ENCODE data around the gene ENDOV.

ENDOV gene

GRCh38 chr17:80381416-80381923 is 33.5 kb upstream of the ENDOV start:
- H3K36me3 ChIP-seq (ENCODE audit: insufficient read depth, low read length) = peaks cover 99% of the 10 kb centered on the region

GRCh38 chr17:80382446-80382845 is 32.5 kb upstream of the ENDOV start:
- H3K9me3 ChIP-seq (ENCODE audit: insufficient read depth, low read length, severe bottlenecking) = no peaks in the 10 kb centered on the region
- H3K4me2 ChIP-seq (ENCODE audit: insufficient read depth, low read length) = no peak overlapping the region
- H3K27me3 ChIP-seq (ENCODE audit: insufficient read depth, low read length, poor library complexity) = no peaks in the 10 kb centered on the region
- H3K36me3 ChIP-seq (ENCODE audit: insufficient read depth, low read length) = peaks cover 100% of the 10 kb centered on the region
- H3K27ac ChIP-seq (ENCODE audit: low read length) = no peak overlapping the region
- no peaks in the 10 kb centered on the region for H4K20me1 ChIP-seq (ENCODE audit: insufficient read depth, low read length)
- ATAC-seq (ENCODE audit: insufficient read depth, low read depth) (no peak), DNase-seq (no peak)
- no peak overlapping the region for H3K9ac ChIP-seq (ENCODE audit: low read depth, low read length)
- no peaks in the 10 kb centered on the region for H3K79me2 ChIP-seq (ENCODE audit: insufficient read depth, low read length)
- H3K4me1 ChIP-seq (ENCODE audit: insufficient read depth, low read length) = no peaks in the 10 kb centered on the region
- H3K4me3 ChIP-seq (ENCODE audit: low read depth in 1 of 2, low read length in 2 of 2) = no peak overlapping the region
- TF ChIP-seq EZH2 (IDR thresholded peaks at IDR 0.05; ENCODE audit: borderline replicate concordance, low read depth, low read length, severe bottlenecking) (no peak), CTCF (IDR thresholded peaks at IDR 0.05; ENCODE audit: borderline replicate concordance, extremely low read depth, low read length, poor library complexity, severe bottlenecking) (no peak)
- no peak overlapping the region for H2AFZ ChIP-seq (ENCODE audit: low read depth, low read length)

More at GRCh38 chr17:80381416-80381923, 33.5 kb upstream of the ENDOV start:
- Histone ChIP-seq H3K4me3 (ENCODE audit: low read depth in 1 of 2, low read length in 2 of 2) (no peak overlapping the region), H3K4me2 (ENCODE audit: insufficient read depth, low read length) (no peak overlapping the region), H2AFZ (ENCODE audit: low read depth, low read length) (no peak overlapping the region), H3K9me3 (ENCODE audit: insufficient read depth, low read length, severe bottlenecking) (no peaks in the 10 kb centered on the region), H3K9ac (ENCODE audit: low read depth, low read length) (no peak overlapping the region), H3K4me1 (ENCODE audit: insufficient read depth, low read length) (no peaks in the 10 kb centered on the region), H3K79me2 (ENCODE audit: insufficient read depth, low read length) (no peaks in the 10 kb centered on the region), H3K27me3 (ENCODE audit: insufficient read depth, low read length, poor library complexity) (no peaks in the 10 kb centered on the region), H3K27ac (ENCODE audit: low read length) (no peak overlapping the region), H4K20me1 (ENCODE audit: insufficient read depth, low read length) (no peaks in the 10 kb centered on the region)
- ATAC-seq (ENCODE audit: insufficient read depth, low read depth) (no peak), DNase-seq (no peak)
- no peak for TF ChIP-seq EZH2 (IDR thresholded peaks at IDR 0.05; ENCODE audit: borderline replicate concordance, low read depth, low read length, severe bottlenecking)
- TF ChIP-seq CTCF (IDR thresholded peaks at IDR 0.05; ENCODE audit: borderline replicate concordance, extremely low read depth, low read length, poor library complexity, severe bottlenecking) = no peak

GRCh38 chr17:80382956-80383355 is 32.0 kb upstream of the ENDOV start:
- no peak for DNase-seq
- Histone ChIP-seq H3K4me1 (ENCODE audit: insufficient read depth, low read length) (no peaks in the 10 kb centered on the region), H3K4me2 (ENCODE audit: insufficient read depth, low read length) (no peak overlapping the region), H3K27ac (ENCODE audit: low read length) (no peak overlapping the region), H3K79me2 (ENCODE audit: insufficient read depth, low read length) (no peaks in the 10 kb centered on the region), H3K27me3 (ENCODE audit: insufficient read depth, low read length, poor library complexity) (no peaks in the 10 kb centered on the region), H3K9me3 (ENCODE audit: insufficient read depth, low read length, severe bottlenecking) (no peaks in the 10 kb centered on the region), H3K4me3 (ENCODE audit: low read depth in 1 of 2, low read length in 2 of 2) (no peak overlapping the region), H4K20me1 (ENCODE audit: insufficient read depth, low read length) (no peaks in the 10 kb centered on the region), H3K9ac (ENCODE audit: low read depth, low read length) (no peak overlapping the region), H3K36me3 (ENCODE audit: insufficient read depth, low read length) (peaks cover 99% of the 10 kb centered on the region), H2AFZ (ENCODE audit: low read depth, low read length) (no peak overlapping the region)
- no peak for TF ChIP-seq CTCF (IDR thresholded peaks at IDR 0.05; ENCODE audit: borderline replicate concordance, extremely low read depth, low read length, poor library complexity, severe bottlenecking)
- TF ChIP-seq EZH2 (IDR thresholded peaks at IDR 0.05; ENCODE audit: borderline replicate concordance, low read depth, low read length, severe bottlenecking) = no peak
- no peak for ATAC-seq (ENCODE audit: insufficient read depth, low read depth)

Measured in DND-41 (cell line).